Kidney (tissue), 14 donors: ENCODE measurements around the gene RETSAT. TPM values are rescaled to one million over a fixed set of nuclear protein-coding genes. Genes with fewer than 3 reads are reported as not detected.
A peak's percentile ranks its signal among the peaks of the same experiment; 100 is the strongest.
"Not testable (repeated sequence)": the region's sequence is repeated elsewhere in the genome, so short reads cannot be mapped to it uniquely, and the experiment has no call there.

Source experiments
- DNase-seq, 5 donors: peaks; one replicate each; pipeline ENCODE4 v3.0.0-alpha.2; 2013 to 2020
- FAIRE-seq: peaks from 2 replicates; lab custom pipeline; 2012; peaks lifted over from hg19 to GRCh38; lab: Jason Lieb, UNC
- H3K27ac ChIP-seq, 2 donors: one replicate each; pipeline ENCODE4 v1.7.0; 2013; ENCODE audit warnings: low read depth in 2 of 2, low read length in 2 of 2, inconsistent platforms in 1 of 2
- H3K27me3 ChIP-seq: one replicate; pipeline ENCODE4 v1.7.1; 2013; ENCODE audit warnings: low read length, inconsistent platforms; ENCODE audit not compliant: control insufficient read depth, insufficient read depth
- H3K36me3 ChIP-seq, 3 donors: one replicate each; pipeline versions ENCODE4 v1.7.0 to v1.7.1; 2013; ENCODE audit warnings: low read length in 3 of 3, control low read depth in 1 of 3, inconsistent platforms in 1 of 3; ENCODE audit not compliant: insufficient read depth in 3 of 3, control insufficient read depth in 2 of 3
- H3K4me1 ChIP-seq, 3 donors: one replicate each; pipeline versions ENCODE4 v1.7.0 to v1.7.1; 2013; ENCODE audit warnings: low read length in 3 of 3, inconsistent platforms in 1 of 3, low read depth in 1 of 3; ENCODE audit not compliant: control insufficient read depth in 2 of 3, insufficient read depth in 2 of 3
- H3K4me3 ChIP-seq, 3 donors: one replicate each; pipeline versions ENCODE4 v1.7.0 to v1.8.1; 2013; ENCODE audit warnings: low read length in 3 of 3, control low read depth in 1 of 3, inconsistent platforms in 1 of 3
- H3K9ac ChIP-seq, 3 donors: one replicate each; pipeline versions ENCODE4 v1.7.0 to v1.7.1; 2013; ENCODE audit warnings: low read length in 3 of 3, control low read depth in 1 of 3, inconsistent platforms in 1 of 3
- H3K9me3 ChIP-seq, 3 donors: one replicate each; pipeline versions ENCODE4 v1.7.0 to v1.7.1; 2013; ENCODE audit warnings: low read length in 3 of 3, control low read depth in 1 of 3, inconsistent platforms in 1 of 3; ENCODE audit not compliant: control insufficient read depth in 2 of 3, insufficient read depth in 1 of 3
- intact Hi-C: fragments of 100-400 bp; cut with DNase I; formaldehyde crosslinking; loops from one replicate; pipeline ENCODE4 v1.11.1; 2022
- polyA plus RNA-seq: library from polyadenylated mRNA; stranded (reverse); fragments of 350-450 nt; fragmentation: Illumina TruSeq; extraction: RNeasy Lipid Tissue Mini Kit (QIAGEN cat#74804); gene quantifications from one replicate; pipeline ENCODE4 v1.2.3, GENCODE V29; 2014; ENCODE audit warnings: low read depth, low replicate concordance; ENCODE audit not compliant: insufficient read depth
- total RNA-seq: library from RNA; stranded (reverse); fragmentation: NEBNext Ultra II Directional; extraction: Animal tissue kit (Norgen Biotek cat#: 25700); gene quantifications from one replicate; pipeline ENCODE4 v1.2.1, GENCODE V29; 2021
- TF ChIP-seq, protein P1 (sequence below): IDR thresholded peaks from 3 replicates; pipeline ENCODE4 v1.5.1; 2012; ENCODE audit warnings: mild to moderate bottlenecking, moderate library complexity, borderline replicate concordance; ENCODE audit not compliant: insufficient read depth; ENCODE audit errors: extremely low read depth
- donor health status: control.
- donor health status: control.
- donor health status: control.
- donor health status: control.
- donor health status: control.
- donor health status: DM: yes; HTN: yes; CAD: no.
- donor health status: Normal renal cell carcinoma (clear cell type).

The RETSAT gene
- total and polyA plus RNA-seq, 2 donors from 2014 or later, result 42.9 to 53.9 TPM

DNA sequence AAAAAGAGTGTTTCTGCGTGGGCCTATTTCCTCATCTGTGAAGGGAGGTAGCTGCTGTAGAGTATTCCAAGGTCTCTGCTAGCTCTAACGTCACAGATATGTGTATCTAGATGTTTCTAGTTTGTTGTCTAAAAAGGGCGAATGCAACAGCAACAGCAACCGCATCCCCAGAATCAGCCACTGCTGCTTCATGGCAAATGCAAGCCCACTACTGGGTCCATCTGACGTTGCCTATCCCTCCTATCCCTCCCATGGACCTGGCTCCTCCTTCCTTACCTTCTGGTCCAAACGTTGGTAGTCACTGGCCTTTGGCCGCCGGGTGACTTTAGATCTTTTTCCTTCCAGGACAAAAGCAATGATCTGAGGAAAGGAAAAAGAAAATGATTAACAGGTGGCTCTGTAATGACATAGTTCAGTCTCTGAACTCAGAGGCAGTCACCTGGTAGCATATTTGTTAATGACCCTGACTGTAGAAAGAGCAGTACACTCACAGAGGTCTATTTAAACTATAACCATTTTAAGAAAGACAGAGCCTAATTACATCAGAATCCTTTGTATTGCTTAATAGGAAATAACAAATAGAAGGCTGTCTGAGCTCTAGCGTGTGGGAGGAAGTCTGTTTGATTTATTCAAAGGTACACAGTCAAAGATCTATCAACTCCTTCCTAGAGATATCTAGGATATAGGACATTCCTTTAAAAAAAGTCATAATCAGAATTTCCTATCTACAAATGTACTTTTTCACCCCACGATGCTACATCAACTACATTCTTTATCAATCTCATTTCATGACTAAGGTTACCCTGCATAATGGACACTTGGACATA, 29.5 kb downstream of the RETSAT start:
- no peaks in the 10 kb centered on the region for H3K9me3 ChIP-seq
- peak in 3 of 5 donors; percentile 42 to 83 (median 74) for DNase-seq
- peaks cover 7 to 23% (median 14%) of the 10 kb centered on the region in 3 donors for H3K4me1 ChIP-seq
- H3K36me3 ChIP-seq, result peaks cover 17 to 35% (median 27%) of the 10 kb centered on the region in 3 donors
- H3K4me3 ChIP-seq, result peak overlapping the region; percentile 24 to 99 (median 81)
- TF ChIP-seq, protein P1, sequence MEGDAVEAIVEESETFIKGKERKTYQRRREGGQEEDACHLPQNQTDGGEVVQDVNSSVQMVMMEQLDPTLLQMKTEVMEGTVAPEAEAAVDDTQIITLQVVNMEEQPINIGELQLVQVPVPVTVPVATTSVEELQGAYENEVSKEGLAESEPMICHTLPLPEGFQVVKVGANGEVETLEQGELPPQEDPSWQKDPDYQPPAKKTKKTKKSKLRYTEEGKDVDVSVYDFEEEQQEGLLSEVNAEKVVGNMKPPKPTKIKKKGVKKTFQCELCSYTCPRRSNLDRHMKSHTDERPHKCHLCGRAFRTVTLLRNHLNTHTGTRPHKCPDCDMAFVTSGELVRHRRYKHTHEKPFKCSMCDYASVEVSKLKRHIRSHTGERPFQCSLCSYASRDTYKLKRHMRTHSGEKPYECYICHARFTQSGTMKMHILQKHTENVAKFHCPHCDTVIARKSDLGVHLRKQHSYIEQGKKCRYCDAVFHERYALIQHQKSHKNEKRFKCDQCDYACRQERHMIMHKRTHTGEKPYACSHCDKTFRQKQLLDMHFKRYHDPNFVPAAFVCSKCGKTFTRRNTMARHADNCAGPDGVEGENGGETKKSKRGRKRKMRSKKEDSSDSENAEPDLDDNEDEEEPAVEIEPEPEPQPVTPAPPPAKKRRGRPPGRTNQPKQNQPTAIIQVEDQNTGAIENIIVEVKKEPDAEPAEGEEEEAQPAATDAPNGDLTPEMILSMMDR, result no peak
- intact Hi-C loops, result no loop called here
- FAIRE-seq, result peak; percentile 88
- H3K27ac ChIP-seq, result peak overlapping the region; percentile 95 to 99
- no peaks in the 10 kb centered on the region for H3K27me3 ChIP-seq
- H3K9ac ChIP-seq, result peak overlapping the region in 1 of 3 donors; percentile 81

DNA sequence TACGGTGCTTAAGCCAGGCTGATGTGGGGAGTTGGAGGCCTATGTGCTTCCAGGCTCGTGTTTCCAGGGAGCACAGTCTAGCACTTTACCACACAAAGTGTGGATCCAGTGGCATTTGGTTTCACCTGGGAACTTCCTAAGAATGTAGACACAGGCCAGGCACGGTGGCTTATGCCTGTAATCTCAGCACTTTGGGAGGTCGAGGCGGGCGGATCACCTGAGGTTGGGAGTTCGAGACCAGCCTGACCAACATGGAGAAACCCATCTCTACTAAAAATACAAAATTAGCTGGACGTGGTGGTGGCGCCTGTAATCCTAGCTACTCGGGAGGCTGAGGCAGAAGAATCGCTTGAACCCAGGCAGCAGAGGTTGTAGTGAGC, 30.4 kb downstream of the RETSAT start:
- H3K27me3 ChIP-seq, H3K9ac ChIP-seq, FAIRE-seq, H3K9me3 ChIP-seq, intact Hi-C loops, H3K4me3 ChIP-seq, DNase-seq: not testable (repeated sequence)
- H3K4me1 ChIP-seq, result peaks cover 7 to 23% (median 14%) of the 10 kb centered on the region in 3 donors
- H3K36me3 ChIP-seq, result peaks cover 17 to 35% (median 30%) of the 10 kb centered on the region in 3 donors
- H3K27ac ChIP-seq, result peak overlapping the region in 1 of 2 donors; percentile 15

DNA sequence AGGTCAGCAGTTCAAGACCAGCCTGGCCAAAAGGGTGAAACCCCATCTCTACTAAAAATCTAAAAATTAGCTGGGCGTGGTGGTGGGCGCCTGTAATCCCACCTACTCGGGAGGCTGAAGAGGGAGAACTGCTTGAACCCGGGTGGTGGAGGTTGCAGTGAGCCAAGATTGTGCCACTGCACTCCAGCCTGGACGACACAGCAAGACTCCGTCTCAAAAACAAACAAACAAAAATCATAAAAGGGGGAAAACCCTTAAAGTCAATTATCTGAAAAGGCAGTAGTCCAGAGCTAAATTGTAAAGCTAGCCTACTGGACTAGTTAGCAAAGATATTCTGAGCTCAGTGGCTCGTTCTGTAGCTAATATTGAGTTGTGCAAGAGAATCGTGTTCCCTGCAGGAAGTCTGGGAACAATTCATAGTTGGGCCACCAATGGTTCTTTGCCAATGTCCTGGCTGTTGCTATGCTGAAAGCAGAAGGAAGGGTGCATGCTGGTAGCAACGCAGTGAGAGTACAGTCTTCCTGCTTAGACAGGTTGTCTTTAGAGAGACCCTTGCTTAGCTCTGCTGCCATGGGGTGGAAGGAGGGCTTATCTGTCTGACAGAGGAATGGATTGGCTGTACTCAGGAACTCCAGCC, 30.9 kb downstream of the RETSAT start:
- Histone ChIP-seq H3K9ac (no peak overlapping the region), H3K36me3 (peaks cover 17 to 39% (median 30%) of the 10 kb centered on the region in 3 donors), H3K27me3 (no peaks in the 10 kb centered on the region), H3K4me3 (peak overlapping the region in 1 of 3 donors; percentile 12), H3K9me3 (no peaks in the 10 kb centered on the region), H3K4me1 (peaks cover 7 to 27% (median 14%) of the 10 kb centered on the region in 3 donors), H3K27ac (peak overlapping the region in 1 of 2 donors; percentile 15)
- TF ChIP-seq, protein P1, result no peak
- FAIRE-seq, result no peak
- intact Hi-C loops, result no loop called here
- DNase-seq, result no peak

DNA sequence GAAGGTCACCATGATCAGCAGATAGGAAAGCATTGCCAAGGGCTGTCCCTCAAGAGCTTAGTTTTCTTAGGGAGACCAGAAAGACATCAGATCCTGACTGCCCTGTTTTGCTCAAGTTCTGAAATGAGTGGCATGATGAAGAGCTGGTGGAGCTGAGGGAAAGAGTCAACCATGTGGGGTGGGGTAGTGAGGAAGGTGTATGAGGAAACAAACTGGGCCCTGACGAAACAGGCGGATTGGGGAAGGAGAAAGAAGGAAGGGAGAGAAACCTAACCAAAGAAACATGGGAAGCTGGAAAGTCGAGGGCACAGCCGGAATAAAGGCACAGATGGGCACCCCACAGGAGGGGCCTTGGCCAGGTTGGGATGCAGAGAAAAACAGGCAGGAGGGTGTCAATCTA, 34.5 kb downstream of the RETSAT start:
- no peak for FAIRE-seq
- Histone ChIP-seq H3K36me3 (peaks cover 15 to 51% (median 36%) of the 10 kb centered on the region in 3 donors), H3K9me3 (no peaks in the 10 kb centered on the region), H3K4me3 (no peak overlapping the region), H3K27me3 (no peaks in the 10 kb centered on the region), H3K27ac (no peak overlapping the region), H3K4me1 (peaks cover 4 to 25% (median 9%) of the 10 kb centered on the region in 3 donors), H3K9ac (no peak overlapping the region)
- intact Hi-C loops, result no loop called here
- TF ChIP-seq, protein P1, result no peak
- DNase-seq, result no peak
